Measurements from ENCODE around the gene WDR54. TPM values are rescaled to one million over a fixed set of nuclear protein-coding genes. Genes with fewer than 3 reads are reported as not detected.
"Not testable (repeated sequence)": the region's sequence is repeated elsewhere in the genome, so short reads cannot be mapped to it uniquely, and the experiment has no call there.

Gene WDR54
- total RNA-seq, 1 donor from 2014 or later, result 24.6 TPM

GRCh38 chr2:74441170-74441689, 19.7 kb downstream of the WDR54 start:
- H3K36me3 ChIP-seq (ENCODE audit: control insufficient read depth, insufficient read depth, low read length), result no peaks in the 10 kb centered on the region
- no peak for TF ChIP-seq CTCF (IDR thresholded peaks at IDR 0.05; ENCODE audit: insufficient read depth, low read length, poor library complexity, severe bottlenecking)
- H3K27me3 ChIP-seq (ENCODE audit: control insufficient read depth, insufficient read depth, low read length), result no peaks in the 10 kb centered on the region
- DNase-seq (ENCODE audit: low read depth), result no peak
- peak overlapping the region; percentile 72 for H3K4me3 ChIP-seq (ENCODE audit: low read depth, low read length)

- Histone ChIP-seq H3K36me3 (ENCODE audit: control insufficient read depth, insufficient read depth, low read length) (no peaks in the 10 kb centered on the region), H3K27me3 (ENCODE audit: control insufficient read depth, insufficient read depth, low read length) (no peaks in the 10 kb centered on the region), H3K4me3 (ENCODE audit: low read depth, low read length) (peak within 1 kb of the TSS; percentile 72)
- no peak for DNase-seq (ENCODE audit: low read depth)
- TF ChIP-seq CTCF (IDR thresholded peaks at IDR 0.05; ENCODE audit: insufficient read depth, low read length, poor library complexity, severe bottlenecking), result no peak
Measured at GRCh38 chr2:74441690-74442482, 20.4 kb downstream of the WDR54 start, which contains the start of gene RTKN. TSS of gene RTKN (minus strand) at chr2:74441937. CDS start at chr2:74441816, 121 bp downstream.

- DNase-seq (ENCODE audit: low read depth); H3K27me3 ChIP-seq (ENCODE audit: control insufficient read depth, insufficient read depth, low read length); H3K36me3 ChIP-seq (ENCODE audit: control insufficient read depth, insufficient read depth, low read length): not testable (repeated sequence)
- peak overlapping the region; percentile 72 for H3K4me3 ChIP-seq (ENCODE audit: low read depth, low read length)
Measured at GRCh38 chr2:74442483-74443297, 21.2 kb downstream of the WDR54 start.

GRCh38 chr2:74444498-74445318, 23.2 kb downstream of the WDR54 start:
- DNase-seq (ENCODE audit: low read depth), result no peak
- H3K36me3 ChIP-seq (ENCODE audit: control insufficient read depth, insufficient read depth, low read length), result no peaks in the 10 kb centered on the region
- TF ChIP-seq CTCF (IDR thresholded peaks at IDR 0.05; ENCODE audit: insufficient read depth, low read length, poor library complexity, severe bottlenecking), result no peak
- no peak overlapping the region for H3K4me3 ChIP-seq (ENCODE audit: low read depth, low read length)
- H3K27me3 ChIP-seq (ENCODE audit: control insufficient read depth, insufficient read depth, low read length), result no peaks in the 10 kb centered on the region

GRCh38 chr2:74447230-74447999, 25.9 kb downstream of the WDR54 start:
- H3K36me3 ChIP-seq (ENCODE audit: control insufficient read depth, insufficient read depth, low read length), result no peaks in the 10 kb centered on the region
- DNase-seq (ENCODE audit: low read depth), result no peak
- TF ChIP-seq CTCF (IDR thresholded peaks at IDR 0.05; ENCODE audit: insufficient read depth, low read length, poor library complexity, severe bottlenecking), result no peak

More at GRCh38 chr2:74447230-74447999, 25.9 kb downstream of the WDR54 start:
- H3K27me3 ChIP-seq (ENCODE audit: control insufficient read depth, insufficient read depth, low read length), result no peaks in the 10 kb centered on the region
- H3K4me3 ChIP-seq (ENCODE audit: low read depth, low read length), result no peak overlapping the region

Data from kidney epithelial cell (primary cell).